ENCODE data around the gene FTSJ3. TPM values are rescaled to one million over a fixed set of nuclear protein-coding genes. Genes with fewer than 3 reads are reported as not detected.

FTSJ3 gene
- total RNA-seq, 1 experiment from 2014 or later, result 80.3 TPM

GRCh38 chr17:63792055-63792729, 35.3 kb downstream of the FTSJ3 start:
- Mint-ChIP-seq H3K27ac (no peak overlapping the region), H3K4me3 (no peak overlapping the region)

More at GRCh38 chr17:63792055-63792729, 35.3 kb downstream of the FTSJ3 start:
- H2BK120ac ChIP-seq (ENCODE audit: low read depth, low read length, poor library complexity, severe bottlenecking), result no peak overlapping the region
- no peak for TF ChIP-seq CTCF (conservative IDR thresholded peaks at IDR 0.05)
- no peak overlapping the region for H3K4ac ChIP-seq (ENCODE audit: low read depth, low read length)
- no peaks in the 10 kb centered on the region for H3K4me1 Mint-ChIP-seq
- no peaks in the 10 kb centered on the region for H3K9me3 Mint-ChIP-seq
- no peak for DNase-seq
- no peak overlapping the region for H3K23ac ChIP-seq (ENCODE audit: insufficient read length, low read depth, low read length)
- no peaks in the 10 kb centered on the region for H3K27me3 ChIP-seq (ENCODE audit: insufficient read depth, low read length)
- no peak overlapping the region for H3K18ac ChIP-seq (ENCODE audit: insufficient read length, low read depth, low read length)
- WGBS (ENCODE audit: extremely low coverage, insufficient read length, low lambda C conversion rate), result no CpG with 5 or more reads among the region's 3 CpGs
- H2BK20ac ChIP-seq (ENCODE audit: low read depth, low read length, poor library complexity, severe bottlenecking), result no peak overlapping the region
- no peak overlapping the region for H3K14ac ChIP-seq (ENCODE audit: insufficient read depth, low read length)
- no peak overlapping the region for H2AFZ ChIP-seq (ENCODE audit: low read length)
- H3K4me2 ChIP-seq (ENCODE audit: insufficient read depth, insufficient read length, low read length), result no peak overlapping the region
- H2BK12ac ChIP-seq (ENCODE audit: insufficient read length, low read depth, low read length), result no peak overlapping the region
- no peak overlapping the region for H2AK5ac ChIP-seq (ENCODE audit: insufficient read length, low read length)
- no peak overlapping the region for H3K27ac ChIP-seq (ENCODE audit: insufficient read length, low read depth, low read length)
- H2BK5ac ChIP-seq (ENCODE audit: insufficient read length, low read length), result no peak overlapping the region
- H3K56ac ChIP-seq (ENCODE audit: insufficient read length, low read depth, low read length), result no peak overlapping the region
- no peak overlapping the region for H3K9ac ChIP-seq (ENCODE audit: extremely low read depth, insufficient read length, low read length)
- no peaks in the 10 kb centered on the region; the same call in 1 of the 2 replicates for H3K79me2 ChIP-seq (ENCODE audit: insufficient read depth, low read length)
- H3T11ph ChIP-seq (ENCODE audit: low read length), result no peak overlapping the region
- H3K23me2 ChIP-seq (ENCODE audit: insufficient read length, low read depth, low read length, poor library complexity, severe bottlenecking), result no peaks in the 10 kb centered on the region
- H4K20me1 ChIP-seq (ENCODE audit: control insufficient read depth, insufficient read depth, insufficient read length), result no peaks in the 10 kb centered on the region
- H2BK15ac ChIP-seq (ENCODE audit: low read depth, low read length), result no peak overlapping the region
- no peak overlapping the region for H4K91ac ChIP-seq (ENCODE audit: insufficient read length, low read depth, low read length)
- H3K79me1 ChIP-seq (ENCODE audit: insufficient read depth, low read depth, low read length, poor library complexity, severe bottlenecking), result peaks cover 13% of the 10 kb centered on the region
- H4K5ac ChIP-seq (ENCODE audit: insufficient read length, low read depth, low read length), result no peak overlapping the region
- H3K27me3 Mint-ChIP-seq (ENCODE audit: low read depth), result no peaks in the 10 kb centered on the region
- no peaks in the 10 kb centered on the region for H3K4me1 ChIP-seq (ENCODE audit: insufficient read depth, low read length)
- peaks cover 36 to 89% (median 71%) of the 10 kb centered on the region in 3 experiments; a peak in 6 of 7 replicates for H3K36me3 Mint-ChIP-seq (ENCODE audit: insufficient read depth in 1 of 3, low read depth in 3 of 3)
- no peaks in the 10 kb centered on the region for H3K9me3 ChIP-seq (ENCODE audit: control insufficient read depth, low read depth, low read length)
- no peak overlapping the region for H4K8ac ChIP-seq (replicated peaks; ENCODE audit: insufficient read length, low read depth, low read length)
